Prostate gland (tissue), 2 donors: ENCODE results near the gene ACYP2.

Experiments
- POLR2A ChIP-seq: fragments of 450-650 bp; IDR thresholded peaks from one replicate; pipeline ENCODE4 v1.6.1; 2016; ENCODE audit warnings: antibody characterized with exemption, mild to moderate bottlenecking
- TF ChIP-seq, protein P1 (sequence below), 4 experiments: fragments of 200-600 bp in 2 of 4; fragments of 450-650 bp in 2 of 4; sonication (generic) in 2 of 4; IDR thresholded peaks; 1 replicate in 3 of 4; 2 replicates in 1 of 4; pipeline ENCODE4 v1.5.1; 2016 to 2019; ENCODE audit warnings: antibody characterized with exemption in 4 of 4, mild to moderate bottlenecking in 2 of 4, moderate library complexity in 2 of 4

DNA sequence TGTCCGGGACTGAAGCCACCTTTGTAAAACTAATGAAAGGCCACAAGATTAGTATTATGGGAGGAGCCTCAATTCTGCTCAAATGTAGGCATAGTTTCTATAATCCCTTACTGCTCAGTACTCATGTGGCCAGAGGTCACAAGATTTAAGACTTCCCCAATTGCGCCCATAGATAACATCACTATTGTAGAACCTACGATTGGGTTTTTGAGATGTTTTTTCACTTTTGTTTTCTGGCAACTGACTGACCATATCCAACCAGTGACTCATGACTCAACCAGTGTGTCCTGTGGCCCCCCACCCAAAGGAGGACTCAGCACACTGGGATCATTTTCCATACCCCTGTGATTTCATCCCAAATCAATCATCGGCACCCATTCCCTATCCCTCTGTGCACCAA is 155.8 kb downstream of the ACYP2 start:
- TF ChIP-seq, protein P1, sequence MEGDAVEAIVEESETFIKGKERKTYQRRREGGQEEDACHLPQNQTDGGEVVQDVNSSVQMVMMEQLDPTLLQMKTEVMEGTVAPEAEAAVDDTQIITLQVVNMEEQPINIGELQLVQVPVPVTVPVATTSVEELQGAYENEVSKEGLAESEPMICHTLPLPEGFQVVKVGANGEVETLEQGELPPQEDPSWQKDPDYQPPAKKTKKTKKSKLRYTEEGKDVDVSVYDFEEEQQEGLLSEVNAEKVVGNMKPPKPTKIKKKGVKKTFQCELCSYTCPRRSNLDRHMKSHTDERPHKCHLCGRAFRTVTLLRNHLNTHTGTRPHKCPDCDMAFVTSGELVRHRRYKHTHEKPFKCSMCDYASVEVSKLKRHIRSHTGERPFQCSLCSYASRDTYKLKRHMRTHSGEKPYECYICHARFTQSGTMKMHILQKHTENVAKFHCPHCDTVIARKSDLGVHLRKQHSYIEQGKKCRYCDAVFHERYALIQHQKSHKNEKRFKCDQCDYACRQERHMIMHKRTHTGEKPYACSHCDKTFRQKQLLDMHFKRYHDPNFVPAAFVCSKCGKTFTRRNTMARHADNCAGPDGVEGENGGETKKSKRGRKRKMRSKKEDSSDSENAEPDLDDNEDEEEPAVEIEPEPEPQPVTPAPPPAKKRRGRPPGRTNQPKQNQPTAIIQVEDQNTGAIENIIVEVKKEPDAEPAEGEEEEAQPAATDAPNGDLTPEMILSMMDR (IDR thresholded peaks at IDR 0.05): no peak
- TF ChIP-seq POLR2A: no peak
